ENCODE measurements around the gene SPINK1.
"Not testable (repeated sequence)": the region's sequence is repeated elsewhere in the genome, so short reads cannot be mapped to it uniquely, and the experiment has no call there.

SPINK1 gene

GRCh38 chr5:147831465-147831864 is at the start of gene SPINK1:
Gene SPINK1 (minus strand): TSS chr5:147831671. CDS start chr5:147831577, 94 bp downstream.
- DNase-seq (ENCODE audit: extremely low read depth in 1 of 2, low read depth in 1 of 2): no peak

- no peak for DNase-seq (ENCODE audit: extremely low read depth in 1 of 2, low read depth in 1 of 2)
These were observed 49.0 kb upstream of the SPINK1 start for GRCh38 chr5:147880487-147880886.

GRCh38 chr5:147879784-147880183 is 48.3 kb upstream of the SPINK1 start:
- no peak for DNase-seq (ENCODE audit: extremely low read depth in 1 of 2, low read depth in 1 of 2)

GRCh38 chr5:147878066-147878759 is 46.7 kb upstream of the SPINK1 start, which contains the start of gene SCGB3A2:
Gene SCGB3A2 (plus strand): TSS chr5:147878711. CDS start chr5:147878804, 93 bp downstream.
- no peak for DNase-seq (ENCODE audit: extremely low read depth in 1 of 2, low read depth in 1 of 2)

- DNase-seq (ENCODE audit: extremely low read depth in 1 of 2, low read depth in 1 of 2): no peak
These were observed 45.2 kb upstream of the SPINK1 start for GRCh38 chr5:147876626-147877025.

- no peak for DNase-seq (ENCODE audit: extremely low read depth in 1 of 2, low read depth in 1 of 2)
These were observed 44.7 kb upstream of the SPINK1 start for GRCh38 chr5:147876141-147876540.

GRCh38 chr5:147874910-147875367 is 43.5 kb upstream of the SPINK1 start:
- no peak for DNase-seq (ENCODE audit: extremely low read depth in 1 of 2, low read depth in 1 of 2)

GRCh38 chr5:147874118-147874875 is 42.8 kb upstream of the SPINK1 start:
- not testable (repeated sequence) for DNase-seq (ENCODE audit: extremely low read depth in 1 of 2, low read depth in 1 of 2)

- DNase-seq (ENCODE audit: extremely low read depth in 1 of 2, low read depth in 1 of 2): not testable (repeated sequence)
These were observed 41.4 kb upstream of the SPINK1 start for GRCh38 chr5:147872744-147873435.

- DNase-seq (ENCODE audit: extremely low read depth in 1 of 2, low read depth in 1 of 2): not testable (repeated sequence)
These were observed 40.6 kb upstream of the SPINK1 start for GRCh38 chr5:147871980-147872549.

- not testable (repeated sequence) for DNase-seq (ENCODE audit: extremely low read depth in 1 of 2, low read depth in 1 of 2)
These were observed 38.4 kb upstream of the SPINK1 start for GRCh38 chr5:147869892-147870291.

- no peak for DNase-seq (ENCODE audit: extremely low read depth in 1 of 2, low read depth in 1 of 2)
These were observed 37.6 kb upstream of the SPINK1 start for GRCh38 chr5:147869112-147869511.

- DNase-seq (ENCODE audit: extremely low read depth in 1 of 2, low read depth in 1 of 2): no peak
These were observed 32.1 kb upstream of the SPINK1 start for GRCh38 chr5:147863454-147864158.

- no peak for DNase-seq (ENCODE audit: extremely low read depth in 1 of 2, low read depth in 1 of 2)
These were observed 29.2 kb upstream of the SPINK1 start for GRCh38 chr5:147860641-147861025.

GRCh38 chr5:147859962-147860640 is 28.6 kb upstream of the SPINK1 start:
- no peak for DNase-seq (ENCODE audit: extremely low read depth in 1 of 2, low read depth in 1 of 2)

- no peak for DNase-seq (ENCODE audit: extremely low read depth in 1 of 2, low read depth in 1 of 2)
These were observed 27.1 kb upstream of the SPINK1 start for GRCh38 chr5:147858565-147858964.

- DNase-seq (ENCODE audit: extremely low read depth in 1 of 2, low read depth in 1 of 2): peak in 1 of 2 donors; percentile 19
These were observed 26.0 kb upstream of the SPINK1 start for GRCh38 chr5:147857302-147858129.

GRCh38 chr5:147856801-147857200 is 25.3 kb upstream of the SPINK1 start:
- no peak for DNase-seq (ENCODE audit: extremely low read depth in 1 of 2, low read depth in 1 of 2)

GRCh38 chr5:147855774-147856069 is 24.3 kb upstream of the SPINK1 start:
- DNase-seq (ENCODE audit: extremely low read depth in 1 of 2, low read depth in 1 of 2): no peak
